ENCODE measurements around the gene ERCC5.

ERCC5 gene

DNA sequence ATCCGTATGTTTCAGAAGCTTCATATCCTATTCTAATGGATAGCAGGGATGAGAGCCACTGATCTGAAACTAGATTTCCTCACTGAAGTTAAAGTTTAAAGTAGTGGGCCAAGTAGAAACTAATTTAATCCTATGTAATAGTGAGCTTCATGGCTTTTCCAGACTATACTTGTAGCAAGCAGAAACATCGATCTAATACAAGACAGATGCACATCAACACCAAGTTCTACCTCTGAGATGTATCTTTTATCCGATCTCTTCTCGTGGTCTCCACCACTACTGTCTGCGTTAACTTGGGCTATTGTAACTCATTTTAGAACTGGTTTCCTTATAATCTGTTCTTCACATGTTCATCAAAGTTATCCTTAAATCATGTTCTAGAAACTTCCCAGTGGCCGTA is 3.1 kb downstream of the ERCC5 start:
- H3K27ac ChIP-seq (replicated peaks), result no peak overlapping the region
- no peaks in the 10 kb centered on the region for H3K27me3 ChIP-seq (ENCODE audit: insufficient read depth, poor library complexity, severe bottlenecking)
- TF ChIP-seq, protein P1, sequence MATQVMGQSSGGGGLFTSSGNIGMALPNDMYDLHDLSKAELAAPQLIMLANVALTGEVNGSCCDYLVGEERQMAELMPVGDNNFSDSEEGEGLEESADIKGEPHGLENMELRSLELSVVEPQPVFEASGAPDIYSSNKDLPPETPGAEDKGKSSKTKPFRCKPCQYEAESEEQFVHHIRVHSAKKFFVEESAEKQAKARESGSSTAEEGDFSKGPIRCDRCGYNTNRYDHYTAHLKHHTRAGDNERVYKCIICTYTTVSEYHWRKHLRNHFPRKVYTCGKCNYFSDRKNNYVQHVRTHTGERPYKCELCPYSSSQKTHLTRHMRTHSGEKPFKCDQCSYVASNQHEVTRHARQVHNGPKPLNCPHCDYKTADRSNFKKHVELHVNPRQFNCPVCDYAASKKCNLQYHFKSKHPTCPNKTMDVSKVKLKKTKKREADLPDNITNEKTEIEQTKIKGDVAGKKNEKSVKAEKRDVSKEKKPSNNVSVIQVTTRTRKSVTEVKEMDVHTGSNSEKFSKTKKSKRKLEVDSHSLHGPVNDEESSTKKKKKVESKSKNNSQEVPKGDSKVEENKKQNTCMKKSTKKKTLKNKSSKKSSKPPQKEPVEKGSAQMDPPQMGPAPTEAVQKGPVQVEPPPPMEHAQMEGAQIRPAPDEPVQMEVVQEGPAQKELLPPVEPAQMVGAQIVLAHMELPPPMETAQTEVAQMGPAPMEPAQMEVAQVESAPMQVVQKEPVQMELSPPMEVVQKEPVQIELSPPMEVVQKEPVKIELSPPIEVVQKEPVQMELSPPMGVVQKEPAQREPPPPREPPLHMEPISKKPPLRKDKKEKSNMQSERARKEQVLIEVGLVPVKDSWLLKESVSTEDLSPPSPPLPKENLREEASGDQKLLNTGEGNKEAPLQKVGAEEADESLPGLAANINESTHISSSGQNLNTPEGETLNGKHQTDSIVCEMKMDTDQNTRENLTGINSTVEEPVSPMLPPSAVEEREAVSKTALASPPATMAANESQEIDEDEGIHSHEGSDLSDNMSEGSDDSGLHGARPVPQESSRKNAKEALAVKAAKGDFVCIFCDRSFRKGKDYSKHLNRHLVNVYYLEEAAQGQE (IDR thresholded peaks at IDR 0.05; ENCODE audit: insufficient replicate concordance, low read depth), result no peak
- no peak for TF ChIP-seq GABPA (IDR thresholded peaks at IDR 0.05; ENCODE audit: low read depth)
- TF ChIP-seq POLR2AphosphoS5 (IDR thresholded peaks at IDR 0.05; ENCODE audit: low read depth), result no peak
- TF ChIP-seq, protein P2, sequence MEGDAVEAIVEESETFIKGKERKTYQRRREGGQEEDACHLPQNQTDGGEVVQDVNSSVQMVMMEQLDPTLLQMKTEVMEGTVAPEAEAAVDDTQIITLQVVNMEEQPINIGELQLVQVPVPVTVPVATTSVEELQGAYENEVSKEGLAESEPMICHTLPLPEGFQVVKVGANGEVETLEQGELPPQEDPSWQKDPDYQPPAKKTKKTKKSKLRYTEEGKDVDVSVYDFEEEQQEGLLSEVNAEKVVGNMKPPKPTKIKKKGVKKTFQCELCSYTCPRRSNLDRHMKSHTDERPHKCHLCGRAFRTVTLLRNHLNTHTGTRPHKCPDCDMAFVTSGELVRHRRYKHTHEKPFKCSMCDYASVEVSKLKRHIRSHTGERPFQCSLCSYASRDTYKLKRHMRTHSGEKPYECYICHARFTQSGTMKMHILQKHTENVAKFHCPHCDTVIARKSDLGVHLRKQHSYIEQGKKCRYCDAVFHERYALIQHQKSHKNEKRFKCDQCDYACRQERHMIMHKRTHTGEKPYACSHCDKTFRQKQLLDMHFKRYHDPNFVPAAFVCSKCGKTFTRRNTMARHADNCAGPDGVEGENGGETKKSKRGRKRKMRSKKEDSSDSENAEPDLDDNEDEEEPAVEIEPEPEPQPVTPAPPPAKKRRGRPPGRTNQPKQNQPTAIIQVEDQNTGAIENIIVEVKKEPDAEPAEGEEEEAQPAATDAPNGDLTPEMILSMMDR (IDR thresholded peaks at IDR 0.05; ENCODE audit: insufficient read depth, low read length), result no peak
- no peak for TF ChIP-seq SPI1 (IDR thresholded peaks at IDR 0.05; ENCODE audit: borderline replicate concordance, low read depth)
- no peak overlapping the region for H3K4me3 ChIP-seq (replicated peaks; ENCODE audit: insufficient read depth, low read length)
- no peak for DNase-seq (ENCODE audit: low read depth in 1 of 2, low spot score in 1 of 2)

DNA sequence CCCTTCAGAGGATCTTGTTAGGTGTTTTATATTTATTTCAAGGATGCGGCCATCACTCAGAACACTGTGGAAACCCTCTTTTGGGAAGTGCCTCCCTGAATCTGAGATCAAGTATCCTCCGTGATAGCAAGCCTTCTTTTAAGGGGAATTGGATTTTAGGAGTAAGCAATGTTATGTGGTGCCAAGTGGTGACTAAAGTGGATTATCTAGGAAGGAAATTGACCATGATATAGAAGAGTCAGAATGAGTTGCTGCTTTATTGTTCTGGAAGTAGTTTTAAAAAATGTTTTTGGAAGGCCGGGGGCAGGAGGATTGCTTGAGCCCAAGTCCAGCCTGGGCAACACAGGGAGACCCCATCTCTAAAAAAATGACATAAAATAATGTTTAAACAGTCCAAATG is 6.7 kb downstream of the ERCC5 start:
- no peak overlapping the region for H3K4me3 ChIP-seq (replicated peaks; ENCODE audit: insufficient read depth, low read length)
- no peak for DNase-seq (ENCODE audit: low read depth in 1 of 2, low spot score in 1 of 2)
- H3K27ac ChIP-seq (replicated peaks), result no peak overlapping the region
- no peaks in the 10 kb centered on the region for H3K27me3 ChIP-seq (ENCODE audit: insufficient read depth, poor library complexity, severe bottlenecking)
- TF ChIP-seq, protein P1 (IDR thresholded peaks at IDR 0.05; ENCODE audit: insufficient replicate concordance, low read depth), result no peak
- TF ChIP-seq GABPA (IDR thresholded peaks at IDR 0.05; ENCODE audit: low read depth), result no peak
- no peak for TF ChIP-seq SPI1 (IDR thresholded peaks at IDR 0.05; ENCODE audit: borderline replicate concordance, low read depth)
- TF ChIP-seq, protein P2 (IDR thresholded peaks at IDR 0.05; ENCODE audit: insufficient read depth, low read length), result no peak

DNA sequence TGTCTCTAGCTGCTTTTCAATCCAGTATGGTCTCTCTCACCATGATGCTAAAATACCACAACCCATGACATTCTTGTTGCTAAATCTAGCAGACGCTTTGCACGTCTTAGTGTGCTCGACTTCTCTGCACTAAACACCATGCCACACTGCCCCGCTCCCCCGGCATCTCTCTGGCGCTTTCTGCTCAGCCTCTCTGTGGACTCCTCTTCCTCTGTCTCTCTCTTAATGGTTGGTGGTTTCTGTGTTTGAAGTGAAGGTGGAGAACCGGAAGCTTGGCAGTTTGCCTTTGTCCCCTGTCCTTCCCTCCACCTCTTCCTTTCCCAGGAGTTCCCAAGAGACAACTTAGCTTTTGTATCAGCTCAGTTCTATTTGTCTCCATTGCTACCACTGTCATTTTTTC is 8.8 kb downstream of the ERCC5 start:
- TF ChIP-seq, protein P1 (IDR thresholded peaks at IDR 0.05; ENCODE audit: insufficient replicate concordance, low read depth), result no peak
- Histone ChIP-seq H3K27ac (replicated peaks) (no peak overlapping the region), H3K27me3 (ENCODE audit: insufficient read depth, poor library complexity, severe bottlenecking) (no peaks in the 10 kb centered on the region), H3K4me3 (replicated peaks; ENCODE audit: insufficient read depth, low read length) (no peak overlapping the region)
- no peak for DNase-seq (ENCODE audit: low read depth in 1 of 2, low spot score in 1 of 2)

DNA sequence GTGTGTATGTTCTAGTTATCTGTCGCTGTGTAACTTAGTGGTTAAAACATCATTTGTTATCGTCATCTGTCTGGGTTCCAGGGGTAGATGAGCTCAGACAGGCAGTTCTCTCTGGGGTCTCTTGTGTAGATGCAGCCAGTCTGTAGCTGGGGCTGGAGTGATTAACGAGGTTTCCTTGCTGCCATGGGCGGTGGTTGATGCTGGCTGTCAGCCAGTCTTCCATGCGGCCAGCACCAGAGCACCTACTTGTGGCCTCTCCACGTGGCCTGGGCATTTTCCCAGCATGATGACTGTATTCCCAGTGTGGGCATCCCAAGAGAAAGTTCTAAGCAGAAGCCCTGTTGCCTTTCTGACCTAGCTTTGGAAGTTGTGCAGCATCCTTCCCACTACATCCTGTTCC is 10.7 kb downstream of the ERCC5 start:
- no peak for DNase-seq (ENCODE audit: low read depth in 1 of 2, low spot score in 1 of 2)
- TF ChIP-seq POLR2AphosphoS5 (IDR thresholded peaks at IDR 0.05; ENCODE audit: low read depth) (no peak), SPI1 (IDR thresholded peaks at IDR 0.05; ENCODE audit: borderline replicate concordance, low read depth) (no peak), GABPA (IDR thresholded peaks at IDR 0.05; ENCODE audit: low read depth) (no peak)
- TF ChIP-seq, protein P1 (IDR thresholded peaks at IDR 0.05; ENCODE audit: insufficient replicate concordance, low read depth), result no peak
- TF ChIP-seq, protein P2 (IDR thresholded peaks at IDR 0.05; ENCODE audit: insufficient read depth, low read length), result no peak
- Histone ChIP-seq H3K27me3 (ENCODE audit: insufficient read depth, poor library complexity, severe bottlenecking) (no peaks in the 10 kb centered on the region), H3K4me3 (replicated peaks; ENCODE audit: insufficient read depth, low read length) (no peak overlapping the region), H3K27ac (replicated peaks) (no peak overlapping the region)
